Prostate gland (tissue), 2 donors: ENCODE measurements around the gene UVSSA. TPM values are rescaled to one million over a fixed set of nuclear protein-coding genes. Genes with fewer than 3 reads are reported as not detected.

Experiments
- DNase-seq: peaks from one replicate; pipeline ENCODE4 v3.0.0-alpha.2; 2019; ENCODE audit warnings: low spot score
- H3K27ac ChIP-seq, 2 donors: fragments of 200-600 bp; sonication (generic); 2 replicates each; pipeline ENCODE4 v1.5.1; 2017 to 2019
- H3K27me3 ChIP-seq: fragments of 200-600 bp; sonication (generic); replicated peaks from 2 replicates; pipeline ENCODE4 v1.5.1; 2019; ENCODE audit not compliant: insufficient read depth
- H3K36me3 ChIP-seq, 2 donors: fragments of 200-600 bp; sonication (generic); 1 replicate in 1 of 2; 2 replicates in 1 of 2; pipeline versions ENCODE4 v1.5.1 to v1.8.1; 2017 to 2019
- H3K4me1 ChIP-seq: fragments of 200-600 bp; sonication (generic); replicated peaks from 2 replicates; pipeline ENCODE4 v1.5.1; 2019
- H3K4me3 ChIP-seq, 2 donors: fragments of 200-600 bp; sonication (generic); 2 replicates each; pipeline ENCODE4 v1.5.1; 2017 to 2019
- H3K9me3 ChIP-seq: fragments of 200-600 bp; sonication (generic); 2 replicates; pipeline ENCODE4 v1.5.1; 2017
- POLR2A ChIP-seq: fragments of 450-650 bp; IDR thresholded peaks from one replicate; pipeline ENCODE4 v1.6.1; 2016; ENCODE audit warnings: antibody characterized with exemption, mild to moderate bottlenecking
- POLR2AphosphoS5 ChIP-seq: sonication (generic); formaldehyde crosslinking; IDR thresholded peaks from one replicate; pipeline ENCODE4 v1.6.1; 2017; ENCODE audit warnings: antibody characterized with exemption
- WGBS: methylation state at CpG from one replicate; pipeline ENCODE4 v1.1.5; 2018; 5-methylcytosine and 5-hydroxymethylcytosine counted together
- intact Hi-C: fragments of 100-400 bp; cut with DNase I; formaldehyde crosslinking; loops from one replicate; pipeline ENCODE4 v1.14.2; 2022
- total RNA-seq, 2 donors: library from RNA; depleted of rRNA; stranded (reverse); fragments of >200 nt; gene quantifications; one replicate each; pipeline ENCODE4 v1.1.0, GENCODE V29; 2016
- TF ChIP-seq, protein P1 (sequence below), 4 experiments: fragments of 200-600 bp in 2 of 4; fragments of 450-650 bp in 2 of 4; sonication (generic) in 2 of 4; IDR thresholded peaks; 1 replicate in 3 of 4; 2 replicates in 1 of 4; pipeline ENCODE4 v1.5.1; 2016 to 2019; ENCODE audit warnings: antibody characterized with exemption in 4 of 4, mild to moderate bottlenecking in 2 of 4, moderate library complexity in 2 of 4

UVSSA gene
- total RNA-seq, 2 donors from 2014 or later = 20.8 to 47.9 TPM

- Histone ChIP-seq H3K4me3 (no peak overlapping the region), H3K4me1 (no peaks in the 10 kb centered on the region), H3K27me3 (peaks cover 69% of the 10 kb centered on the region), H3K27ac (no peak overlapping the region), H3K36me3 (no peaks in the 10 kb centered on the region), H3K9me3 (no peaks in the 10 kb centered on the region)
- TF ChIP-seq, protein P1, sequence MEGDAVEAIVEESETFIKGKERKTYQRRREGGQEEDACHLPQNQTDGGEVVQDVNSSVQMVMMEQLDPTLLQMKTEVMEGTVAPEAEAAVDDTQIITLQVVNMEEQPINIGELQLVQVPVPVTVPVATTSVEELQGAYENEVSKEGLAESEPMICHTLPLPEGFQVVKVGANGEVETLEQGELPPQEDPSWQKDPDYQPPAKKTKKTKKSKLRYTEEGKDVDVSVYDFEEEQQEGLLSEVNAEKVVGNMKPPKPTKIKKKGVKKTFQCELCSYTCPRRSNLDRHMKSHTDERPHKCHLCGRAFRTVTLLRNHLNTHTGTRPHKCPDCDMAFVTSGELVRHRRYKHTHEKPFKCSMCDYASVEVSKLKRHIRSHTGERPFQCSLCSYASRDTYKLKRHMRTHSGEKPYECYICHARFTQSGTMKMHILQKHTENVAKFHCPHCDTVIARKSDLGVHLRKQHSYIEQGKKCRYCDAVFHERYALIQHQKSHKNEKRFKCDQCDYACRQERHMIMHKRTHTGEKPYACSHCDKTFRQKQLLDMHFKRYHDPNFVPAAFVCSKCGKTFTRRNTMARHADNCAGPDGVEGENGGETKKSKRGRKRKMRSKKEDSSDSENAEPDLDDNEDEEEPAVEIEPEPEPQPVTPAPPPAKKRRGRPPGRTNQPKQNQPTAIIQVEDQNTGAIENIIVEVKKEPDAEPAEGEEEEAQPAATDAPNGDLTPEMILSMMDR (IDR thresholded peaks at IDR 0.05) = no peak
- TF ChIP-seq POLR2AphosphoS5 (no peak), POLR2A (no peak)
- intact Hi-C loops = no loop called here
- no peak for DNase-seq
- WGBS = 52% methylated on average over 17 of the region's 17 CpGs
These were observed 64.7 kb downstream of the UVSSA start for GRCh38 chr4:1411436-1412375.

DNA sequence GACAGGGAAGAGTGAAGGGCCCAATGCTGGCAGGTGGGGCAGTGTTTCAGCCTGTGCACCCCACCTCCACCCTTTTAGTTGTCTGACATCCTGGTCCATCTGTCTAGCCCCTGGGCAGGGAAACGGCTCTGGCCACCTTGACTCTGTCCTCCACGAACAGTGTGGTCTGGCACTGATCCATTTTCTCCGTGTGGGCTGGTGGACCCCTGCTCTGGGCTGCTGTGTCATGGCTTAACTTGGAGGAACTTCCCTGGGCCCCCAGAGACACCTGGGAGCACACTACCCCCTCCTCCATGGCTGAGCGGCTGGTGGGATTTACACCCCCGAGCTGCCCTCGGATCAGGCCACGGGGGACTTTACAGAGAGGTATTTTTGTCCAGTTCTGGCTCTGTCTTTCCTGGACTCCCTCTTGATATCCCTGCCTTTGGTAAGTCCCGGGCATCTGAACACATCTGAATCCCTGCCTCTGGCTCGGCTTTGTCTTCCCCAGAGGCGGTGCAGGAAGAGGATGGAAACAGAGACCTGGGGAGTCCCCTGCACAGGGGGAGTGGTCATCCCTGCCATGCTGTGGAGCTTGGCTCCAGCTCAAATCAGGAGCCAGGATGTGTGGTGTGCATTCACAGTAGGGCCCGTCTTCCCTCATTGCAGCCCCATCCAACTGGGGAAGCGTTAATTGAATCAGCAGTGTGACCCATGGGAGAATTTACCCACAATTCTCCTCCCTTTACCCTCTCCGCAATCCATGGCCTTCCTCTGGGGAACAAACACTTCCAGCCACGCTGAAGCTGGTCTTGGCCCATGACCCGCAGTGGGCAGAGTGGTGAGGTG, 65.6 kb downstream of the UVSSA start:
- no peak for DNase-seq
- Histone ChIP-seq H3K4me3 (no peak overlapping the region), H3K9me3 (no peaks in the 10 kb centered on the region), H3K36me3 (no peaks in the 10 kb centered on the region), H3K27me3 (peaks cover 61% of the 10 kb centered on the region), H3K4me1 (no peaks in the 10 kb centered on the region), H3K27ac (no peak overlapping the region)
- intact Hi-C loops = no loop called here
- 56% methylated on average over 15 of the region's 15 CpGs for WGBS
- TF ChIP-seq POLR2AphosphoS5 = no peak
- TF ChIP-seq POLR2A = no peak
- TF ChIP-seq, protein P1 (IDR thresholded peaks at IDR 0.05) = no peak

GRCh38 chr4:1413204-1413663, 66.2 kb downstream of the UVSSA start:
- peaks cover 54% of the 10 kb centered on the region for H3K27me3 ChIP-seq
- H3K9me3 ChIP-seq = no peaks in the 10 kb centered on the region
- no peak for DNase-seq
- H3K36me3 ChIP-seq = no peaks in the 10 kb centered on the region
- no peak overlapping the region for H3K4me3 ChIP-seq
- H3K4me1 ChIP-seq = no peaks in the 10 kb centered on the region
- TF ChIP-seq POLR2AphosphoS5 (no peak), POLR2A (no peak)
- TF ChIP-seq, protein P1 (IDR thresholded peaks at IDR 0.05) = no peak
- no peak overlapping the region for H3K27ac ChIP-seq
- WGBS = 62% methylated on average over 15 of the region's 16 CpGs
- intact Hi-C loops = no loop called here

DNA sequence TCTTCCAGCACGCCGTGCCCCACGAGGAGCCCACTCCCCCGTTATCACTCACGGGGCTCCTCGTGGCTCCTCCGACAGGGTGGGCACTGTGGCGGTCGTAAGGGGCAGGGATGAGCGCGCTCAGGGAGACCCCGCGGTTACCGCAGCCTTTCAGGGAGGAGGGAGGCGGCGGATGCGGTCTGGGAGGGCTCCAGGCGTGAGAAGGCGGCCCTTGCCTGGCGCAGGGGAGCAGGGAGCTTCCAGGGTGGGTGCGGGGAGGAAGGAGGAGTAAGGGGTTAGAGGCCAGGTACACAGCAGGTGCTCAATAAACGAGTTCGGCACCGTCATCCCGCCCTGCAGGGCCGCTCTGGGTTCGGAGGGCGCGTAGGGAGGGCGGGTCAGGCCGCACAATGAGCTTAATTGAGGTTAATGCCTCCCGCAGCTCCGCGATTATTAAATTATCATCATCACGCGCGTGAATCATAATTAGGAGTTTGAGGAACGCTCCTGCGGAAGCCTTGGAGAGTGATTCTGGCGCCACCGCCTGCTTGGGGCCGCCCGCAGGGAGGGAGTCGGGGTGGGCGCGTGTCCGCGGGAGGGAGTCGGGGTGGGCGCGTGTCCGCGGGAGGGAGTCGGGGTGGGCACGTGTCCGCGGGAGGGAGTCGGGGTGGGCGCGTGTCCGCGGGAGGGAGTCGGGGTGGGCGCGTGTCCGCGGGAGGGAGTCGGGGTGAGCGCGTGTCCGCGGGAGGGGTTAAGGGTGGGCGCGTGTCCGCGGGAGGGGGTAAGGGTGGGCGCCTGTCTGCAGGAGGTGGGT, 66.9 kb downstream of the UVSSA start:
- H3K4me3 ChIP-seq = no peak overlapping the region
- H3K9me3 ChIP-seq = no peaks in the 10 kb centered on the region
- no peaks in the 10 kb centered on the region for H3K36me3 ChIP-seq
- TF ChIP-seq, protein P1 (IDR thresholded peaks at IDR 0.05) = no peak
- TF ChIP-seq POLR2AphosphoS5 (no peak), POLR2A (no peak)
- DNase-seq = no peak
- no peak overlapping the region for H3K27ac ChIP-seq
- H3K27me3 ChIP-seq = peaks cover 51% of the 10 kb centered on the region
- intact Hi-C loops = no loop called here
- no peaks in the 10 kb centered on the region for H3K4me1 ChIP-seq
- WGBS = 17% methylated on average over 57 of the region's 77 CpGs
